Mammary epithelial cell (primary cell): ENCODE measurements around the gene FBXO38.

Experiments
- EZH2 ChIP-seq: IDR thresholded peaks from 2 replicates; pipeline ENCODE4 v1.6.1; 2012; ENCODE audit warnings: low read length, inconsistent platforms, borderline replicate concordance
- TF ChIP-seq, protein P1 (sequence below), 2 donors: IDR thresholded peaks in 1 of 2; conservative IDR thresholded peaks in 1 of 2; 2 replicates each; pipeline ENCODE4 v1.5.1; 2011 to 2012; ENCODE audit warnings: inconsistent platforms in 2 of 2, low read length in 2 of 2, mild to moderate bottlenecking in 2 of 2, control low read depth in 1 of 2, low read depth in 1 of 2; ENCODE audit not compliant: insufficient read depth in 1 of 2; ENCODE audit errors: extremely low read depth in 1 of 2

- TF ChIP-seq, protein P1, sequence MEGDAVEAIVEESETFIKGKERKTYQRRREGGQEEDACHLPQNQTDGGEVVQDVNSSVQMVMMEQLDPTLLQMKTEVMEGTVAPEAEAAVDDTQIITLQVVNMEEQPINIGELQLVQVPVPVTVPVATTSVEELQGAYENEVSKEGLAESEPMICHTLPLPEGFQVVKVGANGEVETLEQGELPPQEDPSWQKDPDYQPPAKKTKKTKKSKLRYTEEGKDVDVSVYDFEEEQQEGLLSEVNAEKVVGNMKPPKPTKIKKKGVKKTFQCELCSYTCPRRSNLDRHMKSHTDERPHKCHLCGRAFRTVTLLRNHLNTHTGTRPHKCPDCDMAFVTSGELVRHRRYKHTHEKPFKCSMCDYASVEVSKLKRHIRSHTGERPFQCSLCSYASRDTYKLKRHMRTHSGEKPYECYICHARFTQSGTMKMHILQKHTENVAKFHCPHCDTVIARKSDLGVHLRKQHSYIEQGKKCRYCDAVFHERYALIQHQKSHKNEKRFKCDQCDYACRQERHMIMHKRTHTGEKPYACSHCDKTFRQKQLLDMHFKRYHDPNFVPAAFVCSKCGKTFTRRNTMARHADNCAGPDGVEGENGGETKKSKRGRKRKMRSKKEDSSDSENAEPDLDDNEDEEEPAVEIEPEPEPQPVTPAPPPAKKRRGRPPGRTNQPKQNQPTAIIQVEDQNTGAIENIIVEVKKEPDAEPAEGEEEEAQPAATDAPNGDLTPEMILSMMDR (conservative IDR thresholded peaks at IDR 0.05 in 1 of 2, IDR thresholded peaks at IDR 0.05 in 1 of 2; ENCODE audit: extremely low read depth in 1 of 2, insufficient read depth in 1 of 2, low read depth in 1 of 2, low read length in 2 of 2), result no peak
- no peak for TF ChIP-seq EZH2
Measured at GRCh38 chr5:148414833-148415232, 31.1 kb downstream of the FBXO38 start.
